GM11168 (cell line): ENCODE data around the gene TSC22D1.
"Not testable (repeated sequence)": the region's sequence is repeated elsewhere in the genome, so short reads cannot be mapped to it uniquely, and the experiment has no call there.

Experiments used
- in situ Hi-C: fragments of 300-500 bp; cut with MboI; formaldehyde crosslinking; loops from one replicate; pipeline ENCODE4 v1.12.0; 2022; ENCODE audit warnings: low sequenced_read_pairs; ENCODE audit not compliant: unreplicated experiment

TSC22D1 gene

GRCh38 chr13:44458313-44458975 is 117.7 kb downstream of the TSC22D1 start:
- in situ Hi-C loops: no loop called here

GRCh38 chr13:44456212-44456611 is 119.9 kb downstream of the TSC22D1 start:
- in situ Hi-C loops: not testable (repeated sequence)

GRCh38 chr13:44455769-44456168 is 120.4 kb downstream of the TSC22D1 start:
- in situ Hi-C loops: no loop called here

- in situ Hi-C loops: no loop called here
Measured at GRCh38 chr13:44453881-44454280, 122.2 kb downstream of the TSC22D1 start.

GRCh38 chr13:44453069-44453468 is 123.1 kb downstream of the TSC22D1 start:
- in situ Hi-C loops: no loop called here

GRCh38 chr13:44452418-44452817 is 123.7 kb downstream of the TSC22D1 start:
- in situ Hi-C loops: no loop called here

- in situ Hi-C loops: no loop called here
Measured at GRCh38 chr13:44451651-44452050, 124.5 kb downstream of the TSC22D1 start.

- in situ Hi-C loops: no loop called here
Measured at GRCh38 chr13:44451126-44451525, 125.0 kb downstream of the TSC22D1 start.

- in situ Hi-C loops: loop anchor here (25.0 kb wide), 1 partner anchor 263 kb away; no protein-coding TSS in a partner anchor
Measured at GRCh38 chr13:44449999-44450821, 125.9 kb downstream of the TSC22D1 start.

GRCh38 chr13:44448875-44449274 is 127.3 kb downstream of the TSC22D1 start:
- in situ Hi-C loops: loop anchor here (25.0 kb wide), 1 partner anchor 262 kb away; no protein-coding TSS in a partner anchor

- in situ Hi-C loops: loop anchor here (25.0 kb wide), 1 partner anchor 261 kb away; no protein-coding TSS in a partner anchor
Measured at GRCh38 chr13:44448373-44448772, 127.8 kb downstream of the TSC22D1 start.

GRCh38 chr13:44447783-44448321 is 128.3 kb downstream of the TSC22D1 start:
- in situ Hi-C loops: loop anchor here (25.0 kb wide), 1 partner anchor 261 kb away; no protein-coding TSS in a partner anchor

- in situ Hi-C loops: loop anchor here (25.0 kb wide), 1 partner anchor 253 kb away; no protein-coding TSS in a partner anchor
Measured at GRCh38 chr13:44440046-44440608, 136.0 kb downstream of the TSC22D1 start.

GRCh38 chr13:44439452-44440024 is 136.6 kb downstream of the TSC22D1 start:
- in situ Hi-C loops: loop anchor here (5.0 to 25.0 kb wide), 3 partner anchors 252 to 532 kb away; no protein-coding TSS in a partner anchor

- in situ Hi-C loops: loop anchor here (5.0 to 25.0 kb wide), 3 partner anchors 251 to 531 kb away; no protein-coding TSS in a partner anchor
Measured at GRCh38 chr13:44438234-44438579, 137.9 kb downstream of the TSC22D1 start.

GRCh38 chr13:44437356-44438233 is 138.5 kb downstream of the TSC22D1 start:
- in situ Hi-C loops: loop anchor here (5.0 to 25.0 kb wide), 3 partner anchors 250 to 530 kb away; no protein-coding TSS in a partner anchor

- in situ Hi-C loops: loop anchor here (5.0 to 25.0 kb wide), 3 partner anchors 249 to 529 kb away; no protein-coding TSS in a partner anchor
Measured at GRCh38 chr13:44436589-44437337, 139.4 kb downstream of the TSC22D1 start.

- in situ Hi-C loops: loop anchor here (5.0 to 25.0 kb wide), 3 partner anchors 249 to 529 kb away; no protein-coding TSS in a partner anchor
Measured at GRCh38 chr13:44435919-44436510, 140.1 kb downstream of the TSC22D1 start.
